Transverse colon (tissue), 4 donors: ENCODE measurements around the gene NT5E. TPM values are rescaled to one million over a fixed set of nuclear protein-coding genes. Genes with fewer than 3 reads are reported as not detected.

Experiments used
- DNase-seq: peaks from one replicate; pipeline ENCODE4 v3.0.0-alpha.2; 2019
- H3K27ac ChIP-seq, 4 donors: fragments of 200-600 bp; sonication (generic); 2 replicates each; pipeline ENCODE4 v1.5.1; 2016 to 2018; ENCODE audit warnings: inconsistent platforms in 4 of 4
- H3K27me3 ChIP-seq: fragments of 200-600 bp; sonication (generic); 2 replicates; pipeline ENCODE4 v1.5.1; 2017; ENCODE audit warnings: inconsistent platforms
- H3K36me3 ChIP-seq, 4 donors: fragments of 200-600 bp; sonication (generic); 2 replicates each; pipeline ENCODE4 v1.5.1; 2017 to 2019; ENCODE audit warnings: inconsistent platforms in 4 of 4
- H3K4me1 ChIP-seq, 4 donors: fragments of 200-600 bp; sonication (generic); 2 replicates each; pipeline ENCODE4 v1.5.1; 2017 to 2020; ENCODE audit warnings: inconsistent platforms in 4 of 4
- H3K4me3 ChIP-seq, 4 donors: fragments of 200-600 bp; sonication (generic); 1 replicate in 1 of 4; 2 replicates in 3 of 4; pipeline versions ENCODE4 v1.5.1 to v1.6.1; 2017 to 2019; ENCODE audit warnings: inconsistent platforms in 4 of 4
- H3K9me3 ChIP-seq, 2 donors: fragments of 200-600 bp; sonication (generic); 2 replicates each; pipeline ENCODE4 v1.5.1; 2017 to 2019; ENCODE audit warnings: inconsistent platforms in 2 of 2
- CTCF ChIP-seq, 5 experiments: fragments of 200-600 bp in 3 of 5; fragments of 450-650 bp in 2 of 5; sonication (generic) in 3 of 5; IDR thresholded peaks; 1 replicate in 2 of 5; 2 replicates in 3 of 5; pipeline ENCODE4 v1.5.1; 2016 to 2017; ENCODE audit warnings: antibody characterized with exemption in 5 of 5, inconsistent platforms in 3 of 5, mild to moderate bottlenecking in 2 of 5, moderate library complexity in 1 of 5
- EP300 ChIP-seq: sonication (generic); formaldehyde crosslinking; IDR thresholded peaks from one replicate; pipeline ENCODE4 v1.6.1; 2017; ENCODE audit warnings: antibody characterized with exemption, low read depth
- POLR2A ChIP-seq: fragments of 450-650 bp; IDR thresholded peaks from one replicate; pipeline ENCODE4 v1.6.1; 2016; ENCODE audit warnings: antibody characterized with exemption, mild to moderate bottlenecking, moderate library complexity
- POLR2AphosphoS5 ChIP-seq, 3 donors: sonication (generic); formaldehyde crosslinking; IDR thresholded peaks; one replicate each; pipeline ENCODE4 v1.6.1; 2016; ENCODE audit warnings: antibody characterized with exemption in 3 of 3
- WGBS, 2 donors: methylation state at CpG; one replicate each; pipeline ENCODE4 v1.1.5; 2018; ENCODE audit warnings: low coverage in 1 of 2; 5-methylcytosine and 5-hydroxymethylcytosine counted together
- in situ Hi-C, 4 donors: fragments of 200-750 bp; cut with MboI; loops; one replicate each; pipeline versions ENCODE4 v1.15.0 to v1.15.1; 2017; ENCODE audit warnings: low sequenced_read_pairs in 3 of 4, low pct_ligation_motif_present in 1 of 4, low pct_unique_long_range_greater_than_20kb in 1 of 4
- intact Hi-C: fragments of 100-400 bp; cut with DNase I; formaldehyde crosslinking; loops from one replicate; pipeline ENCODE4 v1.15.1; 2023; ENCODE audit warnings: low total_unique reads
- total RNA-seq, 4 donors: library from RNA; depleted of rRNA; stranded (reverse); fragments of >200 nt; gene quantifications; one replicate each; pipeline ENCODE4 v1.1.0, GENCODE V29; 2016

The NT5E gene
- total RNA-seq, 4 donors from 2014 or later, result 10.5 to 71.8 (median 31.5) TPM

- no peaks in the 10 kb centered on the region for H3K27me3 ChIP-seq
- H3K4me3 ChIP-seq, result no peak overlapping the region
- H3K9me3 ChIP-seq, result no peaks in the 10 kb centered on the region
- no peak overlapping the region for H3K27ac ChIP-seq
- H3K4me1 ChIP-seq, result peaks cover 5 to 42% (median 13%) of the 10 kb centered on the region in 4 donors
- WGBS, 2 donors, result 71 to 74% methylated on average over 4 of the region's 4 CpGs
- intact Hi-C loops, result no loop called here
- no peak for DNase-seq
- in situ Hi-C loops, result no loop called here
- no peaks in the 10 kb centered on the region for H3K36me3 ChIP-seq
- TF ChIP-seq EP300 (no peak), POLR2A (no peak), POLR2AphosphoS5 (IDR thresholded peaks at IDR 0.05) (no peak), CTCF (IDR thresholded peaks at IDR 0.05) (no peak)
Measured at GRCh38 chr6:85463621-85464259, 13.9 kb downstream of the NT5E start.

- Histone ChIP-seq H3K36me3 (no peaks in the 10 kb centered on the region), H3K4me3 (no peak overlapping the region), H3K9me3 (no peaks in the 10 kb centered on the region), H3K4me1 (peaks cover 0 to 37% (median 11%) of the 10 kb centered on the region in 4 donors), H3K27ac (no peak overlapping the region), H3K27me3 (no peaks in the 10 kb centered on the region)
- WGBS, 2 donors, result 55 to 69% methylated on average over 4 of the region's 4 CpGs
- TF ChIP-seq POLR2AphosphoS5 (IDR thresholded peaks at IDR 0.05), result no peak
- no peak for TF ChIP-seq CTCF (IDR thresholded peaks at IDR 0.05)
- no peak for TF ChIP-seq POLR2A
- no peak for TF ChIP-seq EP300
- intact Hi-C loops (no loop called here), in situ Hi-C loops (no loop called here)
- DNase-seq, result no peak
Measured at GRCh38 chr6:85464260-85464644, 14.4 kb downstream of the NT5E start.

GRCh38 chr6:85464722-85465150 is 14.9 kb downstream of the NT5E start:
- in situ Hi-C loops, result no loop called here
- no peak overlapping the region for H3K27ac ChIP-seq

GRCh38 chr6:85465762-85466161 is 15.9 kb downstream of the NT5E start:
- in situ Hi-C loops (no loop called here), intact Hi-C loops (no loop called here)
- TF ChIP-seq EP300 (no peak), POLR2AphosphoS5 (IDR thresholded peaks at IDR 0.05) (no peak), CTCF (IDR thresholded peaks at IDR 0.05) (no peak), POLR2A (no peak)
- H3K9me3 ChIP-seq, result no peaks in the 10 kb centered on the region
- no peak overlapping the region for H3K27ac ChIP-seq
- 45 to 77% methylated on average over 2 of the region's 2 CpGs for WGBS, 2 donors
- no peak for DNase-seq
- no peaks in the 10 kb centered on the region for H3K36me3 ChIP-seq
- H3K27me3 ChIP-seq, result no peaks in the 10 kb centered on the region
- H3K4me3 ChIP-seq, result no peak overlapping the region
- peaks cover 0 to 22% (median 9%) of the 10 kb centered on the region in 4 donors for H3K4me1 ChIP-seq

More at GRCh38 chr6:85464722-85465150, 14.9 kb downstream of the NT5E start:
- Histone ChIP-seq H3K9me3 (no peaks in the 10 kb centered on the region), H3K4me1 (peaks cover 0 to 33% (median 9%) of the 10 kb centered on the region in 4 donors), H3K36me3 (no peaks in the 10 kb centered on the region), H3K4me3 (no peak overlapping the region), H3K27me3 (no peaks in the 10 kb centered on the region)
- no peak for DNase-seq
- intact Hi-C loops, result no loop called here
- 63 to 94% methylated on average over 2 to 4 of the region's 4 CpGs for WGBS, 2 donors
- no peak for TF ChIP-seq EP300
- TF ChIP-seq POLR2AphosphoS5 (IDR thresholded peaks at IDR 0.05), result no peak
- no peak for TF ChIP-seq POLR2A
- no peak for TF ChIP-seq CTCF (IDR thresholded peaks at IDR 0.05)
